GM18508 (cell line): ENCODE results near the gene FMO3.

Experiments
- ATAC-seq: cut with Tn5 transposase; IDR thresholded peaks from one replicate; pipeline ENCODE4 v1.9.1; 2021; ENCODE audit warnings: moderate number of reproducible peaks; ENCODE audit not compliant: insufficient read depth, unreplicated experiment

The FMO3 gene

DNA sequence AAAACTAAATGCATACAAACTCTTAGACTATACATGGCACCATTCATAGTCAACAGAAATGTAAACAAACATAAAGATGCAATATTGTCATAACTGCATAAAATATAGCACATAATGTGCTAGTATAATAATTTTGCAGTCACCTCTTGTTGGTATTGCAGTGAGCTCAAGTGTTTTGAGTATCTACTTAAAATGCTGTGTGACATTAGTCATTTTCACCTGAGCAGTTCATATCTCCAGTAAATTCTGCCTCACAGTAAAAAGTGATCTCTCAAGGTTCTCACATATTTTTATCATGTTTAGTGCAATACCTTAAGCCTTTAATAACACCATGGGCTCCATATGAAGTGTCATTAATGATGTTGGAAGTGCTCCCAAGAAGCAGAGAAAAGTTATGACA, 64.8 kb downstream of the FMO3 start:
- ATAC-seq, result no peak

DNA sequence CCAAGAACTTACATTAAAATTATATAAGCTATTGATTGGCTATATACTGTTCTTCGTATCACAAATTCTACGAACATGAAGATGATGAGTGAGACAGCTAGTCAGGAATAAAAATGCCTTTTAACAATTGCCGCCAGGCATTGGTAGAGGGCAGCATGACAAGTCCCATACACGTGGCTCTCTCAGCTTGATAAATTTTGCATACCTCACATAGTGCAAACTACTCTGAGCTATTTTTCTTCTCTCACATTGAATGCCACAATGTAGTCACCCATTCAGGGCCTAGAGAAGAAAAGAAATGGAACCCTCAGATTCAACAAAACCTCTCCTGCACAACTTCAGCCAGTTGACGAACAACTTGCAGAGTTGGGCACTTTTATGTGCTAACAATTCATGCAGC, 67.4 kb downstream of the FMO3 start:
- no peak for ATAC-seq

DNA sequence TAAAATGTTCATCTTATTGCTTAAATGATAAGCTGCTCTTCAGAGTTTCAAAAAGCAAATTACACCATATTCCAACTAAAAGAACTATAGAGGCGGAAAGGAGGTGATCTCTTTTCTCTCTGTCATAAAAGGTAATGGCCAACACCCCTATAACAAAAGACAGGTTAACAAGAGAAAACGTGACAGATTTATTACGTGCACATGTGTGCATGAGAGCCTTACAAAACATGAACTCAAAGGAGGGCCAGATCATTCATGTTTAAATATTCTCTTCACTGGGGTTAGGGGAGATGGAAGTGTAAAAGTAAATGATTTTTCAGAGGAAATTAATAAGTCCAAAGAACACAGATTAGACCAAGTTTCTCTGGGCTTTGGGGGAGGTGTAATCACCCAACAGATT, 67.8 kb downstream of the FMO3 start:
- ATAC-seq, result no peak

DNA sequence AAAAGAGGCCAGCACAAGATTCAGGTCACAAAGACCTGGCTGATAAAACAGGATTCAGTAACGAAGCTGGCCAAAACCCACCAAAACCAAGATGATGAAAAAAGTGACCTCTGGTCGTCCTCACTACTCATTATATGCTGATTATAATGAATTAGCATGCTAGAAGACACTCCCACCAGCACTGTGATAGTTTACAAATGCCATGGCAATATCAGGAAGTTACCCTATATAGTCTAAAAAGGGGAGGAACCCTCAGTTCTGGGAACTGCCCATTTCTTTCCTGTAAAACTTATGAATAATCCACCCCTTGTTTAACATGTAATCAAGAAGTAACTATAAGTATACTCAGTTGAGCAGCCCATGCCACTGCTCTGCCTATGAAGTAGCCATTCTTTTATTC, 68.4 kb downstream of the FMO3 start:
- no peak for ATAC-seq

DNA sequence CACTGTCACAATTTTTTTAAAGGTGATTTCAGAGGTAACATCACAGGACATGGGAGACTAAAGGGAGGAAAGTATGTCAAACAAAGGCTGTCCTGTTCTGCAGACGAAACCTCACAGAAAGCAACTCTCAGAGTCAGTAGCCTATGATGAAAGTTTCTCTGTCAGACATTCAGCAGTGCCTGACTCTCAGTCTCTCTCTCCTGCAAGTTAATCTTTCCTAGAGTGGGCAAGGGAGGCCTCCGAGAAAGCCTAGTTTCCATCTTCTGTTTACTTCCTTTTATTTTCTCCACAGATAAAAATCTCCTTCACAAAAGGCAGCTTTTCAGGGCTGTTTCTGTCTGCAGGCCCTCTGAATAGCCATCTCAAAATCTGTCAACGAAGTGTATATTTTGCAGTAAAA, 69.5 kb downstream of the FMO3 start:
- ATAC-seq, result no peak

DNA sequence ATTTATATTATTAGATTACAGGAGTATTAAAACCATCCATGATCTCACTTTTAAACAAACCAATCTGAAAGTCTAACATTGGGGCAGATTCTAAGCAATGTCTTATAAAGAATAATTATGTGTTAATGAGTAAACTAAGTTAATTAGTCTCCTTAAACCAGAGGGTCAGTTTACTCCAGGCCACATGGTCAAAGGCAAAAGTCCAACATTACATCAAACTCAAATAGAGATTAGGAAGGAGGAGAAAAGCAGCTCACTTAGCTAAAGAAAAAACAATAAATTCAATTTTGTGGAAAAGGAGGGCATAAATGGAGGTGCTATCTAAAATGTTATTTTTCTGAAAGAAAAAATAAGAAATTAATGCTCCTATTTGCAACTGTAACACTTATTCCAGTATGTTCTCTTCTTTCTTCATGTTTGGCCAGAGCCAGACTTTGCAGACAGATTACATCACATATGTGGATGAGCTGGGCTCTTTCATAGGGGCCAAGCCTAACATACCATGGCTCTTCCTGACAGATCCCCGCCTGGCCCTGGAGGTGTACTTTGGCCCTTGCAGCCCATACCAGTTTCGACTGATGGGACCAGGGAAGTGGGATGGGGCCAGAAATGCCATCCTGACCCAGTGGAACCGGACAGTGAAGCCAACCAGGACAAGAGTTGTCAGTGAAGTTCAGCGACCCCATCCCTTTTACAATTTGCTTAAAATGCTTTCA, 70.1 kb downstream of the FMO3 start:
- ATAC-seq, result no peak

DNA sequence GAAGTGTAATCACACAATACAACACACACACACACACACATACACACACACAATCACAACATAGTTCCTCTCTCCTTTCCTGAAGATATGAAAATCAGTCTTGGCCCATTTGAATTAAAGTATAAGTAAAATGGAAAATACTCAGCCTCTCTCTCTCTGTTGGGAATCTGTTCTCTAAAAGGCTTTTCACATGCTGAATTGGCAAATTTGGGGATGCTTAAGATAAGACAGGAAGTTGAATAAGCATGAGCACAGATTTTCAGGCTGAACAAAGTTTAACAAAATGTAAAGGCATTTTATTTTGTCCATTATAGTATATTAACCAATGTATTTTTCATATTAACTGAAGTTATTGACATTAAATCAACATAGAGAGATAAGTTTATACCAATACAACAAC, 70.7 kb downstream of the FMO3 start:
- ATAC-seq, result no peak

DNA sequence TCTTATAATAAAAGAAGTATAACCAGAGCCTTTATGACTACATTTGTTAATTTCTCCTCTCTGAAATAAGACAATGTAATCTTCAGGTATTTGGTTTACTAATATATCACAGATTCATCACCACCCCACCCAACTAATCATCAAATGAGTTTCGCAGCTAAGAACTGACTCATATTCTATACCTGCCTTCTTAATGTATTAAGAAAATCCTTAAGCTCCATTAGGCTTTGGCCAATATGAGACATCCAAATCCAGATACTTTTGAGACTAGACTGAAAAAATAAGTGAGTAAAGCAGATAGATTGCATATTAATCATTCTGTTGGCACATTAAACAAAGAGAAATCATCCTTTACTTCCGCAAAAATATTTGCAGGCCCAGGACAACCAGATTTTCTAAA, 75.7 kb downstream of the FMO3 start:
- no peak for ATAC-seq
